Keratinocyte (primary cell): ENCODE results near the gene SLC1A4.

ENCODE experiments used
- EZH2 ChIP-seq: IDR thresholded peaks from one replicate; pipeline ENCODE4 v1.6.1; 2012; ENCODE audit warnings: inconsistent platforms, mild to moderate bottlenecking, low read length, moderate library complexity
- TF ChIP-seq, protein P1 (sequence below), 3 experiments: IDR thresholded peaks in 1 of 3; conservative IDR thresholded peaks in 1 of 3; optimal IDR thresholded peaks in 1 of 3; 2 replicates in 2 of 3; 3 replicates in 1 of 3; pipeline versions ENCODE3 to v1.5.1; 2011; ENCODE audit warnings: low read length in 3 of 3, mild to moderate bottlenecking in 3 of 3, moderate library complexity in 2 of 3, control low read depth in 1 of 3, inconsistent platforms in 1 of 3; ENCODE audit not compliant: insufficient read depth in 2 of 3; ENCODE audit errors: extremely low read depth in 1 of 3

GRCh38 chr2:64987956-64988419 lies 1.2 kb upstream of the SLC1A4 start:
- TF ChIP-seq, protein P1, sequence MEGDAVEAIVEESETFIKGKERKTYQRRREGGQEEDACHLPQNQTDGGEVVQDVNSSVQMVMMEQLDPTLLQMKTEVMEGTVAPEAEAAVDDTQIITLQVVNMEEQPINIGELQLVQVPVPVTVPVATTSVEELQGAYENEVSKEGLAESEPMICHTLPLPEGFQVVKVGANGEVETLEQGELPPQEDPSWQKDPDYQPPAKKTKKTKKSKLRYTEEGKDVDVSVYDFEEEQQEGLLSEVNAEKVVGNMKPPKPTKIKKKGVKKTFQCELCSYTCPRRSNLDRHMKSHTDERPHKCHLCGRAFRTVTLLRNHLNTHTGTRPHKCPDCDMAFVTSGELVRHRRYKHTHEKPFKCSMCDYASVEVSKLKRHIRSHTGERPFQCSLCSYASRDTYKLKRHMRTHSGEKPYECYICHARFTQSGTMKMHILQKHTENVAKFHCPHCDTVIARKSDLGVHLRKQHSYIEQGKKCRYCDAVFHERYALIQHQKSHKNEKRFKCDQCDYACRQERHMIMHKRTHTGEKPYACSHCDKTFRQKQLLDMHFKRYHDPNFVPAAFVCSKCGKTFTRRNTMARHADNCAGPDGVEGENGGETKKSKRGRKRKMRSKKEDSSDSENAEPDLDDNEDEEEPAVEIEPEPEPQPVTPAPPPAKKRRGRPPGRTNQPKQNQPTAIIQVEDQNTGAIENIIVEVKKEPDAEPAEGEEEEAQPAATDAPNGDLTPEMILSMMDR (optimal IDR thresholded peaks at IDR 0.05 in 1 of 3, IDR thresholded peaks at IDR 0.05 in 1 of 3, conservative IDR thresholded peaks at IDR 0.05 in 1 of 3; ENCODE audit: extremely low read depth in 1 of 3, insufficient read depth in 2 of 3, low read length in 3 of 3): no peak
- no peak for TF ChIP-seq EZH2
